Karpas-422 (cell line): Measurements from ENCODE around the gene SAP130. TPM values are rescaled to one million over a fixed set of nuclear protein-coding genes. Genes with fewer than 3 reads are reported as not detected.

Experiments
- DNase-seq: peaks from one replicate; pipeline ENCODE4 v3.0.0-alpha.2; 2015
- H2AFZ ChIP-seq: fragments of 200-600 bp; sonication (generic); 2 replicates; pipeline ENCODE4 v1.6.1; 2014; ENCODE audit warnings: antibody characterized with exemption, low read length, mixed read lengths
- H3K27ac ChIP-seq: fragments of 200-600 bp; sonication (generic); 2 replicates; pipeline ENCODE4 v1.5.1; 2014; ENCODE audit warnings: mild to moderate bottlenecking, low read length, moderate library complexity
- H3K27me3 ChIP-seq: fragments of 200-600 bp; sonication (generic); 2 replicates; pipeline ENCODE4 v1.6.1; 2014; ENCODE audit warnings: low read length, mixed read lengths
- H3K36me3 ChIP-seq: fragments of 200-600 bp; sonication (generic); 2 replicates; pipeline ENCODE4 v1.6.1; 2014; ENCODE audit warnings: low read length, mixed read lengths; ENCODE audit not compliant: insufficient read depth
- H3K4me1 ChIP-seq: fragments of 200-600 bp; sonication (generic); 2 replicates; pipeline ENCODE4 v1.6.1; 2014; ENCODE audit warnings: mild to moderate bottlenecking, low read length, mixed read lengths
- H3K4me2 ChIP-seq: fragments of 200-600 bp; sonication (generic); 2 replicates; pipeline ENCODE4 v1.6.1; 2014; ENCODE audit warnings: low read length, low read depth, mild to moderate bottlenecking; ENCODE audit not compliant: poor library complexity, severe bottlenecking
- H3K4me3 ChIP-seq: fragments of 200-600 bp; sonication (generic); 2 replicates; pipeline ENCODE4 v1.5.1; 2014; ENCODE audit warnings: mild to moderate bottlenecking, antibody characterized with exemption, low read length, mixed read lengths
- H3K79me2 ChIP-seq: fragments of 200-600 bp; sonication (generic); 2 replicates; pipeline ENCODE4 v1.6.1; 2014; ENCODE audit warnings: mild to moderate bottlenecking, low read length, mixed read lengths
- H3K9ac ChIP-seq: fragments of 200-600 bp; sonication (generic); 2 replicates; pipeline ENCODE4 v1.6.0; 2014; ENCODE audit warnings: low read length
- H3K9me2 ChIP-seq: fragments of 200-600 bp; sonication (generic), shearing (Covaris generic); replicated peaks from 2 replicates; pipeline ENCODE4 v1.6.0; 2014; ENCODE audit warnings: mild to moderate bottlenecking, low read length, moderate library complexity; ENCODE audit not compliant: insufficient read depth
- H3K9me3 ChIP-seq: fragments of 300-700, 200-600 bp; sonication (generic); 2 replicates; pipeline ENCODE4 v1.6.1; 2014; ENCODE audit warnings: low read length, mixed read lengths
- H4K20me1 ChIP-seq: fragments of 200-600 bp; sonication (generic); 2 replicates; pipeline ENCODE4 v1.6.1; 2014; ENCODE audit warnings: mild to moderate bottlenecking, antibody characterized with exemption, low read length, low read depth; ENCODE audit not compliant: insufficient read depth
- total RNA-seq: library from RNA; depleted of rRNA; stranded (reverse); fragments of >200 nt; shearing (Covaris generic); gene quantifications from 2 replicates; pipeline ENCODE4 v1.2.3, GENCODE V29; 2014; ENCODE audit warnings: low replicate concordance

SAP130 gene
- total RNA-seq, 1 experiment from 2014 or later, result 14.3 TPM

DNA sequence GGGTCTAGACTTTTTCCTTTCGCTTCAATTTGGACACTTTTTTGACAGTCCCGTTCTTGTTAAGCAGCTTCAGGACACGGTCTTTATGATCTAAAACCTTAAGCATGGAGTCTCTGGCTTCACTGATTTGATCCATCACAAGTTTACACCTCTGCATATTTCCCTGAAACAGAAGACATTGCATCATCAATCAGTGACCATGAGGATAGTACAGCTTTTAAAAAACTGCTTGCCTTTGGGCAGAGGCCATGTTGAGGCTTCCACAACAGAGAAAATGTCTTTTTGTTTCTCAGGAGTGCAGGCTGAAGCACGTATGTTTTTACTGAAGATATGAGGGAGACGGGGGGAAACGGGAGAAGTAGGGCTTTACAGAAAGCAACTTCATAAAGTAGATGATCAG lies 85.9 kb downstream of the SAP130 start:
- no peak for DNase-seq
- no peak overlapping the region for H3K4me3 ChIP-seq
- no peaks in the 10 kb centered on the region for H3K4me1 ChIP-seq
- H3K9me2 ChIP-seq, result no peaks in the 10 kb centered on the region
- H2AFZ ChIP-seq, result no peak overlapping the region
- no peak overlapping the region for H3K9ac ChIP-seq
- no peak overlapping the region for H3K27ac ChIP-seq
- H3K36me3 ChIP-seq, result peaks cover 35% of the 10 kb centered on the region; the same call in 1 of the 2 replicates
- no peaks in the 10 kb centered on the region for H3K79me2 ChIP-seq
- no peak overlapping the region for H3K4me2 ChIP-seq
- no peaks in the 10 kb centered on the region for H3K9me3 ChIP-seq
- no peaks in the 10 kb centered on the region for H4K20me1 ChIP-seq
- H3K27me3 ChIP-seq, result no peaks in the 10 kb centered on the region

- Histone ChIP-seq H3K9me3 (no peaks in the 10 kb centered on the region), H4K20me1 (no peaks in the 10 kb centered on the region), H3K4me2 (no peak overlapping the region), H3K9ac (no peak overlapping the region), H3K4me3 (no peak overlapping the region), H2AFZ (no peak overlapping the region), H3K27me3 (no peaks in the 10 kb centered on the region), H3K27ac (no peak overlapping the region), H3K4me1 (no peaks in the 10 kb centered on the region), H3K9me2 (no peaks in the 10 kb centered on the region), H3K79me2 (no peaks in the 10 kb centered on the region), H3K36me3 (peaks cover 32% of the 10 kb centered on the region; the same call in 1 of the 2 replicates)
- DNase-seq, result no peak
Measured at GRCh38 chr2:127941461-127941860, 86.4 kb downstream of the SAP130 start.

GRCh38 chr2:127940641-127941040 lies 87.2 kb downstream of the SAP130 start:
- Histone ChIP-seq H4K20me1 (no peaks in the 10 kb centered on the region), H3K9me2 (no peaks in the 10 kb centered on the region), H3K4me2 (no peak overlapping the region), H3K4me1 (no peaks in the 10 kb centered on the region), H3K27me3 (no peaks in the 10 kb centered on the region), H3K9ac (no peak overlapping the region), H3K36me3 (peaks cover 28% of the 10 kb centered on the region; the same call in 1 of the 2 replicates), H3K79me2 (no peaks in the 10 kb centered on the region), H3K4me3 (no peak overlapping the region), H3K27ac (no peak overlapping the region), H2AFZ (no peak overlapping the region), H3K9me3 (no peaks in the 10 kb centered on the region)
- no peak for DNase-seq

GRCh38 chr2:127935337-127935736 lies 92.5 kb downstream of the SAP130 start:
- Histone ChIP-seq H3K79me2 (no peaks in the 10 kb centered on the region), H3K9me3 (no peaks in the 10 kb centered on the region), H3K27ac (no peak overlapping the region), H3K27me3 (no peaks in the 10 kb centered on the region), H2AFZ (no peak overlapping the region), H4K20me1 (no peaks in the 10 kb centered on the region), H3K36me3 (no peaks in the 10 kb centered on the region), H3K4me3 (no peak overlapping the region), H3K4me2 (no peak overlapping the region), H3K9ac (no peak overlapping the region), H3K4me1 (no peaks in the 10 kb centered on the region), H3K9me2 (no peaks in the 10 kb centered on the region)
- DNase-seq, result no peak

- Histone ChIP-seq H3K4me2 (no peak overlapping the region), H3K9ac (no peak overlapping the region), H3K27ac (no peak overlapping the region), H3K36me3 (no peaks in the 10 kb centered on the region), H3K4me1 (no peaks in the 10 kb centered on the region), H3K9me2 (no peaks in the 10 kb centered on the region), H2AFZ (no peak overlapping the region), H3K4me3 (no peak overlapping the region), H3K27me3 (no peaks in the 10 kb centered on the region), H3K9me3 (no peaks in the 10 kb centered on the region), H4K20me1 (no peaks in the 10 kb centered on the region), H3K79me2 (no peaks in the 10 kb centered on the region)
- DNase-seq, result no peak
Measured at GRCh38 chr2:127932199-127932876, 95.5 kb downstream of the SAP130 start.

- H3K9me2 ChIP-seq, result no peaks in the 10 kb centered on the region
- H3K79me2 ChIP-seq, result no peaks in the 10 kb centered on the region
- no peaks in the 10 kb centered on the region for H3K9me3 ChIP-seq
- H3K27ac ChIP-seq, result no peak overlapping the region
- no peak overlapping the region for H3K4me2 ChIP-seq
- DNase-seq, result no peak
- H3K36me3 ChIP-seq, result no peaks in the 10 kb centered on the region
- H3K4me3 ChIP-seq, result no peak overlapping the region
- no peaks in the 10 kb centered on the region for H3K27me3 ChIP-seq
- no peak overlapping the region for H2AFZ ChIP-seq
- no peaks in the 10 kb centered on the region for H4K20me1 ChIP-seq
- H3K4me1 ChIP-seq, result no peaks in the 10 kb centered on the region
- H3K9ac ChIP-seq, result no peak overlapping the region
Measured at GRCh38 chr2:127929449-127929848, 98.4 kb downstream of the SAP130 start.

- Histone ChIP-seq H3K9me2 (no peaks in the 10 kb centered on the region), H3K79me2 (no peaks in the 10 kb centered on the region), H3K27me3 (no peaks in the 10 kb centered on the region), H3K9ac (no peak overlapping the region), H4K20me1 (no peaks in the 10 kb centered on the region), H3K4me2 (no peak overlapping the region), H3K9me3 (no peaks in the 10 kb centered on the region), H3K4me1 (no peaks in the 10 kb centered on the region), H3K27ac (no peak overlapping the region), H3K36me3 (no peaks in the 10 kb centered on the region), H2AFZ (no peak overlapping the region), H3K4me3 (no peak overlapping the region)
- DNase-seq, result no peak
Measured at GRCh38 chr2:127927384-127927783, 100.5 kb downstream of the SAP130 start.

GRCh38 chr2:127917916-127918315 lies 109.9 kb downstream of the SAP130 start:
- Histone ChIP-seq H2AFZ (no peak overlapping the region), H3K27ac (no peak overlapping the region), H3K79me2 (no peaks in the 10 kb centered on the region), H3K9me3 (no peaks in the 10 kb centered on the region), H3K4me2 (no peak overlapping the region), H3K4me3 (no peak overlapping the region), H4K20me1 (no peaks in the 10 kb centered on the region), H3K27me3 (no peaks in the 10 kb centered on the region), H3K36me3 (no peaks in the 10 kb centered on the region), H3K9me2 (no peaks in the 10 kb centered on the region), H3K4me1 (no peaks in the 10 kb centered on the region), H3K9ac (no peak overlapping the region)
- DNase-seq, result no peak
